Neural progenitor cell (in vitro differentiated cells): Measurements from ENCODE around the gene MRPS33. TPM values are rescaled to one million over a fixed set of nuclear protein-coding genes. Genes with fewer than 3 reads are reported as not detected.

Source experiments
- DNase-seq: peaks from one replicate; pipeline ENCODE4 v3.0.0-alpha.2; 2016; ENCODE audit warnings: low spot score
- H2AFZ ChIP-seq: fragments of 200-600 bp; sonication (generic); replicated peaks from 2 replicates; pipeline ENCODE4 v1.6.1; 2016; ENCODE audit warnings: antibody characterized with exemption
- H3F3A ChIP-seq: fragments of 200-600 bp; sonication (generic); 2 replicates; pipeline ENCODE4 v1.6.1; 2016; ENCODE audit warnings: antibody characterized with exemption, low read depth
- H3K27ac ChIP-seq: fragments of 200-600 bp; sonication (generic); 2 replicates; pipeline ENCODE4 v1.5.1; 2016; ENCODE audit warnings: mild to moderate bottlenecking
- H3K27me3 ChIP-seq: fragments of 200-600 bp; sonication (generic); 2 replicates; pipeline ENCODE4 v1.6.1; 2016; ENCODE audit warnings: mild to moderate bottlenecking, moderate library complexity
- H3K36me3 ChIP-seq: fragments of 200-600 bp; sonication (generic); 2 replicates; pipeline ENCODE4 v1.5.1; 2016
- H3K4me1 ChIP-seq: fragments of 200-600 bp; sonication (generic); 2 replicates; pipeline ENCODE4 v1.6.1; 2016; ENCODE audit warnings: mixed run types
- H3K4me2 ChIP-seq: fragments of 200-600 bp; sonication (generic); 2 replicates; pipeline ENCODE4 v1.6.1; 2016
- H3K4me3 ChIP-seq: fragments of 200-600 bp; sonication (generic); 2 replicates; pipeline ENCODE4 v1.5.1; 2016
- H3K79me2 ChIP-seq: fragments of 200-600 bp; sonication (generic); 2 replicates; pipeline ENCODE4 v1.6.1; 2016; ENCODE audit warnings: low read depth
- H3K9ac ChIP-seq: fragments of 200-600 bp; sonication (generic); 2 replicates; pipeline ENCODE4 v1.6.1; 2016
- H3K9me3 ChIP-seq: fragments of 200-600 bp; sonication (generic); 2 replicates; pipeline ENCODE4 v1.5.1; 2016; ENCODE audit warnings: low read depth
- H4K20me1 ChIP-seq: fragments of 200-600 bp; sonication (generic); 2 replicates; pipeline ENCODE4 v1.6.1; 2016; ENCODE audit warnings: low read depth
- H3K27ac Mint-ChIP-seq: 3 replicates; pipeline ENCODE4 v1.8.0; 2021; ENCODE audit warnings: mixed read lengths
- H3K27me3 Mint-ChIP-seq: 2 replicates; pipeline ENCODE4 v1.8.0; 2022; ENCODE audit warnings: low read depth, mild to moderate bottlenecking, inconsistent platforms, moderate library complexity, mixed read lengths; ENCODE audit not compliant: insufficient read depth
- H3K36me3 Mint-ChIP-seq: 3 replicates; pipeline ENCODE4 v1.8.0; 2021; ENCODE audit warnings: mixed read lengths
- H3K4me1 Mint-ChIP-seq: 3 replicates; pipeline ENCODE4 v1.8.0; 2021; ENCODE audit warnings: mixed read lengths
- H3K4me3 Mint-ChIP-seq: 3 replicates; pipeline ENCODE4 v1.8.0; 2021; ENCODE audit warnings: mild to moderate bottlenecking, moderate library complexity, mixed read lengths
- H3K9me3 Mint-ChIP-seq: 3 replicates; pipeline ENCODE4 v1.8.0; 2020; ENCODE audit warnings: mixed read lengths
- CTCF ChIP-seq: fragments of 200-600 bp; sonication (generic); IDR thresholded peaks from 2 replicates; pipeline ENCODE4 v1.5.1; 2017; ENCODE audit warnings: antibody characterized with exemption, mild to moderate bottlenecking
- EZH2 ChIP-seq: fragments of 200-600 bp; sonication (generic); IDR thresholded peaks from 2 replicates; pipeline ENCODE4 v1.6.1; 2017; ENCODE audit warnings: antibody characterized with exemption, mild to moderate bottlenecking, moderate library complexity
- EZH2phosphoT487 ChIP-seq: fragments of 200-600 bp; sonication (generic); IDR thresholded peaks from 2 replicates; pipeline ENCODE4 v1.6.1; 2017; ENCODE audit warnings: antibody characterized with exemption
- total RNA-seq: library from RNA; depleted of rRNA; stranded (reverse); fragments of >200 nt; gene quantifications from 2 replicates; pipeline ENCODE4 v1.2.3, GENCODE V29; 2015; ENCODE audit warnings: low replicate concordance

Gene MRPS33
- total RNA-seq, 1 donor from 2014 or later, result 25.0 TPM

GRCh38 chr7:141001122-141001521 lies 13.6 kb downstream of the MRPS33 start:
- H3K4me3 Mint-ChIP-seq, result no peak overlapping the region
- no peak overlapping the region for H3K27ac ChIP-seq
- no peaks in the 10 kb centered on the region for H3K27me3 ChIP-seq
- H3K4me2 ChIP-seq, result no peak overlapping the region
- no peaks in the 10 kb centered on the region for H3K79me2 ChIP-seq
- H4K20me1 ChIP-seq, result no peaks in the 10 kb centered on the region
- no peak overlapping the region for H3K4me3 ChIP-seq
- peaks cover 3% of the 10 kb centered on the region for H3K36me3 Mint-ChIP-seq
- no peaks in the 10 kb centered on the region for H3K27me3 Mint-ChIP-seq
- no peak for DNase-seq
- H3K4me1 Mint-ChIP-seq, result no peaks in the 10 kb centered on the region
- peaks cover 3% of the 10 kb centered on the region for H3F3A ChIP-seq
- no peak overlapping the region for H2AFZ ChIP-seq
- no peaks in the 10 kb centered on the region for H3K4me1 ChIP-seq
- no peaks in the 10 kb centered on the region for H3K36me3 ChIP-seq
- TF ChIP-seq EZH2phosphoT487 (no peak), CTCF (no peak), EZH2 (no peak)
- no peak overlapping the region for H3K9ac ChIP-seq
- H3K9me3 ChIP-seq, result no peaks in the 10 kb centered on the region
- no peaks in the 10 kb centered on the region for H3K9me3 Mint-ChIP-seq
- H3K27ac Mint-ChIP-seq, result no peak overlapping the region

- H3K4me1 ChIP-seq, result no peaks in the 10 kb centered on the region
- H3F3A ChIP-seq, result no peaks in the 10 kb centered on the region
- no peaks in the 10 kb centered on the region for H3K36me3 Mint-ChIP-seq
- H3K4me3 ChIP-seq, result no peak overlapping the region
- no peaks in the 10 kb centered on the region for H3K27me3 Mint-ChIP-seq
- H3K9me3 ChIP-seq, result no peaks in the 10 kb centered on the region
- no peak overlapping the region for H3K27ac Mint-ChIP-seq
- TF ChIP-seq CTCF, result no peak
- no peak for TF ChIP-seq EZH2
- TF ChIP-seq EZH2phosphoT487, result no peak
- H3K27me3 ChIP-seq, result no peaks in the 10 kb centered on the region
- no peaks in the 10 kb centered on the region for H3K9me3 Mint-ChIP-seq
- H3K27ac ChIP-seq, result no peak overlapping the region
- H3K4me3 Mint-ChIP-seq, result no peak overlapping the region
- no peaks in the 10 kb centered on the region for H3K36me3 ChIP-seq
- DNase-seq, result no peak
- no peak overlapping the region for H2AFZ ChIP-seq
- H3K4me2 ChIP-seq, result no peak overlapping the region
- H4K20me1 ChIP-seq, result no peaks in the 10 kb centered on the region
- no peak overlapping the region for H3K9ac ChIP-seq
- no peaks in the 10 kb centered on the region for H3K79me2 ChIP-seq
- no peaks in the 10 kb centered on the region for H3K4me1 Mint-ChIP-seq
Observed at GRCh38 chr7:140998715-140999114, 16.0 kb downstream of the MRPS33 start.

- no peaks in the 10 kb centered on the region for H3K27me3 Mint-ChIP-seq
- no peak for TF ChIP-seq EZH2
- TF ChIP-seq CTCF, result no peak
- TF ChIP-seq EZH2phosphoT487, result no peak
Observed at GRCh38 chr7:140992422-140992821, 22.3 kb downstream of the MRPS33 start.

More at GRCh38 chr7:140992422-140992821, 22.3 kb downstream of the MRPS33 start:
- Mint-ChIP-seq H3K4me3 (no peak overlapping the region), H3K4me1 (no peaks in the 10 kb centered on the region), H3K9me3 (no peaks in the 10 kb centered on the region), H3K27ac (no peak overlapping the region), H3K36me3 (no peaks in the 10 kb centered on the region)
- no peak overlapping the region for H3K4me2 ChIP-seq
- H3K27ac ChIP-seq, result no peak overlapping the region
- no peaks in the 10 kb centered on the region for H3K27me3 ChIP-seq
- no peak overlapping the region for H3K9ac ChIP-seq
- no peaks in the 10 kb centered on the region for H3F3A ChIP-seq
- no peaks in the 10 kb centered on the region for H3K79me2 ChIP-seq
- H2AFZ ChIP-seq, result no peak overlapping the region
- H3K36me3 ChIP-seq, result no peaks in the 10 kb centered on the region
- no peaks in the 10 kb centered on the region for H3K4me1 ChIP-seq
- H4K20me1 ChIP-seq, result no peaks in the 10 kb centered on the region
- H3K4me3 ChIP-seq, result no peak overlapping the region
- no peak for DNase-seq
- no peaks in the 10 kb centered on the region for H3K9me3 ChIP-seq
